Measurements from ENCODE around the gene LMF2.

LMF2 gene

GRCh38 chr22:50481045-50481439 lies 26.5 kb downstream of the LMF2 start:
- DNase-seq, result no peak

GRCh38 chr22:50479721-50480120 lies 27.8 kb downstream of the LMF2 start:
- DNase-seq, result no peak

GRCh38 chr22:50477923-50478322 lies 29.6 kb downstream of the LMF2 start:
- DNase-seq, result no peak

GRCh38 chr22:50476868-50477267 lies 30.6 kb downstream of the LMF2 start:
- DNase-seq, result no peak

- no peak for DNase-seq
Observed at GRCh38 chr22:50475652-50476002, 31.9 kb downstream of the LMF2 start.

- DNase-seq, result peak; percentile 25
Observed at GRCh38 chr22:50474710-50475651, 32.5 kb downstream of the LMF2 start, which contains the start of gene SBF1. Gene SBF1 (minus strand): TSS chr22:50475035. CDS start chr22:50474840, 195 bp downstream.

GRCh38 chr22:50473855-50474671 lies 33.4 kb downstream of the LMF2 start:
- no peak for DNase-seq

- no peak for DNase-seq
Observed at GRCh38 chr22:50473088-50473487, 34.4 kb downstream of the LMF2 start.

- DNase-seq, result no peak
Observed at GRCh38 chr22:50471962-50472361, 35.5 kb downstream of the LMF2 start.

GRCh38 chr22:50471197-50471847 lies 36.2 kb downstream of the LMF2 start:
- DNase-seq, result no peak

GRCh38 chr22:50470491-50470890 lies 37.0 kb downstream of the LMF2 start:
- no peak for DNase-seq

- DNase-seq, result no peak
Observed at GRCh38 chr22:50469377-50470305, 37.9 kb downstream of the LMF2 start.

- DNase-seq, result no peak
Observed at GRCh38 chr22:50468626-50469025, 38.9 kb downstream of the LMF2 start.

GRCh38 chr22:50467773-50468440 lies 39.6 kb downstream of the LMF2 start:
- DNase-seq, result no peak

- DNase-seq, result no peak
Observed at GRCh38 chr22:50467341-50467740, 40.2 kb downstream of the LMF2 start.

- no peak for DNase-seq
Observed at GRCh38 chr22:50465066-50465930, 42.2 kb downstream of the LMF2 start.

- no peak for DNase-seq
Observed at GRCh38 chr22:50464451-50464850, 43.1 kb downstream of the LMF2 start.

GRCh38 chr22:50463188-50463900 lies 44.2 kb downstream of the LMF2 start:
- no peak for DNase-seq

- DNase-seq, result no peak
Observed at GRCh38 chr22:50461979-50462540, 45.4 kb downstream of the LMF2 start.

- no peak for DNase-seq
Observed at GRCh38 chr22:50461536-50461935, 46.0 kb downstream of the LMF2 start.
